ENCODE measurements around the gene ROCK1.

DNA sequence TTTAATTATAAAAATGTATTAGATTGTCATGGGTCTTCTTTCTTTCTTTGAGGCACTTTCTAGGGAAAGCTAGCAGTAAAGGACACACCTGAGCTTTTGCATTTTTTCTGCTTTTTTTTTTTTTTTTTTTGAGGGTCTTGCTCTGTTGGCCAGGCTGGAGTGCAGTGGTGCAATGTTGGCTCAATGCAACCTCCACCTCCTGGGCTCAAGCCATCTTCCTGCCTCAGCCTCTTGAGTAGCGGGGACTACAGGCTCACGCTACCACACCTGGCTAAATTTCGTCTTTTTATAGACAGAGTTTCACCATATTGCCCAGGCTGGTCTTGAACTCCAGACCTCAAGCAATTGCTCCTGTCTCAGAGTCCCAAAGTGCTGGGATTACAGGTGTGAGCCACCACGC is 40.5 kb downstream of the ROCK1 start:
- TF ChIP-seq, protein P1, sequence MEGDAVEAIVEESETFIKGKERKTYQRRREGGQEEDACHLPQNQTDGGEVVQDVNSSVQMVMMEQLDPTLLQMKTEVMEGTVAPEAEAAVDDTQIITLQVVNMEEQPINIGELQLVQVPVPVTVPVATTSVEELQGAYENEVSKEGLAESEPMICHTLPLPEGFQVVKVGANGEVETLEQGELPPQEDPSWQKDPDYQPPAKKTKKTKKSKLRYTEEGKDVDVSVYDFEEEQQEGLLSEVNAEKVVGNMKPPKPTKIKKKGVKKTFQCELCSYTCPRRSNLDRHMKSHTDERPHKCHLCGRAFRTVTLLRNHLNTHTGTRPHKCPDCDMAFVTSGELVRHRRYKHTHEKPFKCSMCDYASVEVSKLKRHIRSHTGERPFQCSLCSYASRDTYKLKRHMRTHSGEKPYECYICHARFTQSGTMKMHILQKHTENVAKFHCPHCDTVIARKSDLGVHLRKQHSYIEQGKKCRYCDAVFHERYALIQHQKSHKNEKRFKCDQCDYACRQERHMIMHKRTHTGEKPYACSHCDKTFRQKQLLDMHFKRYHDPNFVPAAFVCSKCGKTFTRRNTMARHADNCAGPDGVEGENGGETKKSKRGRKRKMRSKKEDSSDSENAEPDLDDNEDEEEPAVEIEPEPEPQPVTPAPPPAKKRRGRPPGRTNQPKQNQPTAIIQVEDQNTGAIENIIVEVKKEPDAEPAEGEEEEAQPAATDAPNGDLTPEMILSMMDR (IDR thresholded peaks at IDR 0.05): no peak
- no peak for TF ChIP-seq POLR2A (IDR thresholded peaks at IDR 0.05)
